Gastroesophageal sphincter (tissue), 3 donors: ENCODE data around the gene SIN3A.
"Not testable (repeated sequence)": the region's sequence is repeated elsewhere in the genome, so short reads cannot be mapped to it uniquely, and the experiment has no call there.

Experiments used
- CTCF ChIP-seq, 4 experiments: fragments of 200-600 bp in 2 of 4; fragments of 450-650 bp in 2 of 4; sonication (generic) in 1 of 4; IDR thresholded peaks; one replicate each; pipeline ENCODE4 v1.5.1; 2017 to 2019; ENCODE audit warnings: antibody characterized with exemption in 4 of 4, mild to moderate bottlenecking in 2 of 4, moderate library complexity in 2 of 4
- EP300 ChIP-seq: sonication (generic); formaldehyde crosslinking; IDR thresholded peaks from one replicate; pipeline ENCODE4 v1.6.1; 2017; ENCODE audit warnings: antibody characterized with exemption, mild to moderate bottlenecking
- POLR2A ChIP-seq, 2 donors: fragments of 450-650 bp; IDR thresholded peaks; one replicate each; pipeline ENCODE4 v1.6.1; 2017; ENCODE audit warnings: antibody characterized with exemption in 2 of 2, mild to moderate bottlenecking in 2 of 2, moderate library complexity in 1 of 2
- POLR2AphosphoS5 ChIP-seq: sonication (generic); formaldehyde crosslinking; IDR thresholded peaks from one replicate; pipeline ENCODE4 v1.6.1; 2017; ENCODE audit warnings: antibody characterized with exemption

- TF ChIP-seq POLR2AphosphoS5; CTCF (IDR thresholded peaks at IDR 0.05); EP300; POLR2A (IDR thresholded peaks at IDR 0.05): not testable (repeated sequence)
Measured at GRCh38 chr15:75332093-75332492, 119.4 kb downstream of the SIN3A start.
